Uterus (tissue), 2 donors: ENCODE data around the gene GALNT13.

Experiments
- CTCF ChIP-seq, 4 experiments: fragments of 200-600 bp in 2 of 4; fragments of 450-650 bp in 2 of 4; sonication (generic) in 2 of 4; IDR thresholded peaks; one replicate each; pipeline ENCODE4 v1.5.1; 2016 to 2019; ENCODE audit warnings: antibody characterized with exemption in 4 of 4, mild to moderate bottlenecking in 2 of 4, moderate library complexity in 1 of 4
- POLR2A ChIP-seq, 2 donors: fragments of 450-650 bp; IDR thresholded peaks; one replicate each; pipeline ENCODE4 v1.6.1; 2016; ENCODE audit warnings: antibody characterized with exemption in 2 of 2, mild to moderate bottlenecking in 1 of 2, moderate library complexity in 1 of 2

- TF ChIP-seq CTCF (IDR thresholded peaks at IDR 0.05) (no peak), POLR2A (IDR thresholded peaks at IDR 0.05) (no peak)
Observed at GRCh38 chr2:153873052-153874048, 1.6 kb downstream of the GALNT13 start.
